GM18517 (cell line): ENCODE results near the gene EN2.

ENCODE experiments used
- ATAC-seq: cut with Tn5 transposase; IDR thresholded peaks from one replicate; pipeline ENCODE4 v1.9.1; 2021; ENCODE audit warnings: mild to moderate bottlenecking, moderate library complexity; ENCODE audit not compliant: unreplicated experiment

The EN2 gene

DNA sequence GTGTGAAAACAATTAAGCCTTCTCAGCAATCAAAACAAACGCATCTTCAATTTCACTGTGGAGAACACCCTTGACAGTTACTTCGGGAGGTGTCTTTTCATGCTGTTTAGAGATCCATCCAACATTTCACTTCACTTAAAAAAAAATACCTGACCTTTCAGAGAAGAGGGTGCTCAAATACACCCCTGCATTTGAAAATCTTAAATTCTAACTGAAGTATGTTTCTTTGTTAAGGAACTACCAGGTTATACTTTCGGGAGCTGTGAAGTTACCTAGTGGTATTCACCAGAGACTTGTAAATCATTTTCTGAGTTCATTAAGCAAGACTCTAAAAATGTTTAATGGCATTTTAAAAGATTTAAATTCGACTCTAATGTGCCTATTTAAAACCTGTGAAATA is 49.6 kb downstream of the EN2 start:
- no peak for ATAC-seq

- no peak for ATAC-seq
Observed at GRCh38 chr7:155508376-155509358, 50.7 kb downstream of the EN2 start.

GRCh38 chr7:155509359-155509724 is 51.4 kb downstream of the EN2 start:
- no peak for ATAC-seq

DNA sequence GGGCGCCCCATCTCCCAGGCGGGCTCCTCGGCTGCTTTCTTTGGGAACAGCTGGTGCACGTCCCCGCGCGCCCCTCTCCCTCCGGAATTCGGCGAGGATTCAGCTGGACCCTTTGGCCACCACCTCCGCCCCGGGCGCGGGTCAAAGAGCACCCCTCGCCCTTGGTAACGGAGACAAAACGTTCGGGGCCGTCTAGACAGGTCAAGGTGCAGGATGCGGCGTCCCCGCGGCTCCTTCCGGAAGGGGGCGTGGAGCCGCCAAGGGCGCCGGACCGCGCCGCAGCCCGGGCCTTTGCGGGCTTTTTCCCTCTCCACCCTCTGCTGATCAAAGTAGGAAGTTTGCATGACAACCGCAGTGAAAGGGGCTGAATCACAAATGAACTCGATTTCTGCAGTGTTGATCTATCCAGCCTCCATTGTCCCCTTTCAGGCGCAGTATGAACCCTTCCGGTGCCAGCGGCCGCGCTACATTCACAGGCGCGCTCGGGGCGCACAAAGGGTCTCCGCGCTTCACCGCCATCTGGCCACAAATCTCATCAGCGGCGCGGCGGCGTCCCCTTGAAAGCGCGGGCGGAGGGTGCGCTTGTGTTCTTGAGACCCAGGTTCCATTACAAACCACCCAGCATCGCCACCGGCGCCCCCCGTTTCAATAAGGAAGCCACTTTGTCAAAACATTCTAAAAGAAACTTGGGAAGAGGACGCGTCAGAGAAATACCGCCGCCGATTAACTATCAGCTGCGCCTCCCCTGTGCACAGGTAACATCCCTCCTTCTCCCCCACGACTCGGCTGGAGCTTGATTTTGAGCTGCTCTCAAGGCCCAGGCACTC is 52.0 kb downstream of the EN2 start:
- no peak for ATAC-seq

DNA sequence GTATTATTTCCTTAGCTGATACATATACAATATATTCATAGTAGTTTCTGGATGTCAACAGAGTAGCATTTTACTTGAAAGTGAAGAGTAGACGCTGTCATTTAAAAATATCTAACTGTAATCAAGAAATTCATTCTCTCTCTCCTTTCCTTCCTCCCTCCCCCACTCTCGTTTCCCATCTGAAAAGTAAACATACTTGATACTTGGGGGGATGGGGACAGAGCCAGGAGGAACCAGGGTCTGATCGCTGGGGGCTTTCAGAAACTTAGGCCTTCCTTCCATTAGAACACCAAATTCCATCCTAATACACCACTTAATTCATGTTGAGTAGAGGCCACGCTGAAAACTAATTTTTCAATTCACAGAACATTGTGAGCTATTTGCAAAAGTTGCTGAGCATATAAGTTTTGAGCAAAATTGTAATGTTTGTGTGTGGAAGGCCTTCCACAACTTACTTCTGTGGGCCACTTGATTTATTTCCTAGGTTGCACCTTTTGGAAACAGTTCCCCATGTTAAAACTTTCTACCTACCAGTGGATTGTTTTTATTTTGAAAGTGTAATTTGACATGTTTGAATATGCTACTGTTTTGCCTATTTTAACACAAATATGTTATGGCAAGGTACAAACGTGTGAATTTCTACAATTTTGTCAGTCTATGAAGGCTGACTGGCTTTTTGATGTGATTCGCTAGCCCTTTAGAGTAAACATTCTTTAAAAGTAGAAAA is 53.2 kb downstream of the EN2 start:
- no peak for ATAC-seq

- ATAC-seq, result no peak
Observed at GRCh38 chr7:155511702-155511996, 53.7 kb downstream of the EN2 start.

- no peak for ATAC-seq
Observed at GRCh38 chr7:155512246-155512887, 54.4 kb downstream of the EN2 start.

DNA sequence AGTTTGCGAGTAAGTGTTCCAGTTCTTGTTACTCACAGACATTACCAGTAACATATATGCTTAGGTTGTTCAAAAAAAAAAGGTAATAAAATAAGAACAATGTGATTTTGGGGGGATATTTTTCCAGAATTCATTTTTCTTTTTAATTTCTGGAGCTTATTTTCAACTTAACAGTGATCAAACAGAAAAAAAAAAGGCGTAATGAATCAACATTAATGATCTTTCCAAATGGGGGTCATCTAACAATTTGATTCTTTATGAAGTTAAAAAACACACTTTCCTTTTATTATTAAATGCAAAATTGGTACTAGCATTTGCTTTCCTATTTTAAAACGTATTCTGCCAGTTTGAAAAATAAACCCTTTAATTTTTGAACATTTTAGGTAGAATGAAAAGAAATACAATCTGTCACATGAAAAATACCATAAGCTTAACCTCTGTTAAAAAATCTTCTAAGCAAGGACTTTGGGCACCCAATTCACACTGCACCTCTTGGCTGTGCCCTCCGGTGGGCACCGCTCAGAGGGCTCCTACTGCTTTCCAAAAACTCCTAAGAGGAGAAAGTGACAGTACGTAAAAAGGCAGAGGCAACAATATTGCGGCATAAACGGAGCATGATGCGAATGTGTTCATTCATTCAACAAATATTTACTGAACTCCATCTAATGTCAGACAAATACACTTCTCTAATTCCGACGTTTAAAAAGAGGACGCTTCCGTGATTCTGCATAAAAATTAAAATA is 55.8 kb downstream of the EN2 start:
- no peak for ATAC-seq

DNA sequence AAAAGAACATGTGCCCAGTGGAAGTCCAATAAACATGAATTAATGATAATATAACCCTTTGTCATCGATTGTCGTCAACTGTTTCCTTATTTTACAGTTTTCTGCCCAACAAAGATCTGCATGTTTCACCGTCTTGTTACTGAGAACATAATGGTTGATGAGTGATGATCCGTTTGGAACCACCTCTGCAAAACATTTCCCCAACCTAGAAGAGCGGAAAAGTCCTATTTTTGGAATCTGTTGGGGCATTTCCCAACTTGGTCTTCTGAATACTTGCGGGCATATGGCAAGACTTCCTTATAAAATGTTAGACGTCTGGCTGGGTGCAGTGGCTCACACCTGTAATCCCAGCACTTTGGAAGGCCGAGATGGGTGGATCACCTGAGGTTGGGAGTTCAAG is 56.4 kb downstream of the EN2 start:
- ATAC-seq, result no peak
